SK-N-SH (cell line): ENCODE data around the gene XRCC6. TPM values are rescaled to one million over a fixed set of nuclear protein-coding genes. Genes with fewer than 3 reads are reported as not detected.

Source experiments
- CTCF ChIA-PET: fragments of 300-600, 350-600 bp; formaldehyde crosslinking; extraction: SDS; loops from one replicate; lab custom pipeline; 2021; lab: Yijun Ruan, JAX
- POLR2A ChIA-PET: fragments of 350-600 bp; sonication (Branson Sonifier 250); formaldehyde crosslinking; extraction: SDS; loops from one replicate; lab custom pipeline; 2020; ENCODE audit warnings: antibody characterized with exemption, inconsistent platforms; lab: Yijun Ruan, JAX
- DNase-seq: peaks from one replicate; pipeline ENCODE4 v3.0.0; 2012
- H2AFZ ChIP-seq: fragments of 200-600 bp; sonication (generic); 2 replicates; pipeline ENCODE4 v1.8.1; 2016; ENCODE audit warnings: antibody characterized with exemption, mild to moderate bottlenecking, low read depth
- H3F3A ChIP-seq: fragments of 200-600 bp; sonication (generic); replicated peaks from 2 replicates; pipeline ENCODE3; 2016; ENCODE audit warnings: antibody characterized with exemption, mild to moderate bottlenecking; ENCODE audit not compliant: insufficient read depth
- H3K27ac ChIP-seq, 2 experiments: fragments of 200-500 bp in 1 of 2; fragments of 200-600 bp in 1 of 2; sonication (Bioruptor generic) in 1 of 2; sonication (generic), shearing (Covaris generic) in 1 of 2; 2 replicates each; pipeline versions ENCODE4 v1.5.1 to v1.6.1; 2014 to 2016; ENCODE audit warnings: low read depth in 2 of 2, inconsistent platforms in 1 of 2, low read length in 1 of 2, mild to moderate bottlenecking in 1 of 2, mixed read lengths in 1 of 2
- H3K27me3 ChIP-seq: fragments of 200-600 bp; sonication (generic), shearing (Covaris generic); 2 replicates; pipeline ENCODE4 v1.6.1; 2016; ENCODE audit warnings: mixed run types; ENCODE audit not compliant: insufficient read depth
- H3K36me3 ChIP-seq, 2 experiments: fragments of 200-500 bp in 1 of 2; fragments of 200-600 bp in 1 of 2; sonication (Bioruptor generic) in 1 of 2; sonication (generic) in 1 of 2; replicated peaks in 1 of 2; 2 replicates each; pipeline versions ENCODE3 to v1.5.1; 2014 to 2016; ENCODE audit warnings: low read length in 1 of 2, mild to moderate bottlenecking in 1 of 2; ENCODE audit not compliant: insufficient read depth in 2 of 2, control insufficient read depth in 1 of 2
- H3K4me1 ChIP-seq, 2 experiments: fragments of 200-500 bp in 1 of 2; fragments of 200-600 bp in 1 of 2; sonication (Bioruptor generic) in 1 of 2; sonication (generic), shearing (Covaris generic) in 1 of 2; 2 replicates each; pipeline versions ENCODE4 v1.5.1 to v1.6.1; 2014 to 2016; ENCODE audit warnings: low read depth in 1 of 2, low read length in 1 of 2, mixed run types in 1 of 2; ENCODE audit not compliant: insufficient read depth in 2 of 2, control insufficient read depth in 1 of 2
- H3K4me2 ChIP-seq: fragments of 200-600 bp; sonication (generic), shearing (Covaris generic); 2 replicates; pipeline ENCODE4 v1.6.1; 2017; ENCODE audit warnings: mixed run types
- H3K4me3 ChIP-seq, 2 experiments: fragments of 200-500 bp in 1 of 2; fragments of 200-600 bp in 1 of 2; sonication (Bioruptor generic) in 1 of 2; sonication (generic), shearing (Covaris generic) in 1 of 2; 2 replicates each; pipeline versions ENCODE4 v1.5.1 to v1.8.1; 2014 to 2016; ENCODE audit warnings: low read depth in 2 of 2, inconsistent platforms in 1 of 2, low read length in 1 of 2, mild to moderate bottlenecking in 1 of 2, mixed read lengths in 1 of 2, moderate library complexity in 1 of 2
- H3K79me2 ChIP-seq: fragments of 200-600 bp; sonication (generic); 2 replicates; pipeline ENCODE4 v1.8.1; 2017; ENCODE audit warnings: mild to moderate bottlenecking; ENCODE audit not compliant: insufficient read depth
- H3K9ac ChIP-seq: fragments of 200-600 bp; sonication (generic); 2 replicates; pipeline ENCODE4 v1.6.1; 2017; ENCODE audit warnings: mixed run types
- H3K9me2 ChIP-seq: fragments of 200-600 bp; sonication (generic); 2 replicates; pipeline ENCODE4 v1.6.1; 2017; ENCODE audit warnings: mixed run types
- H3K9me3 ChIP-seq: fragments of 200-600 bp; sonication (generic); 2 replicates; pipeline ENCODE4 v1.6.1; 2017; ENCODE audit warnings: mixed run types, mild to moderate bottlenecking, moderate library complexity
- H4K20me1 ChIP-seq: fragments of 200-600 bp; sonication (generic); 2 replicates; pipeline ENCODE4 v1.6.1; 2017; ENCODE audit warnings: mild to moderate bottlenecking, mixed run types; ENCODE audit not compliant: insufficient read depth
- EP300 ChIP-seq, 2 experiments: IDR thresholded peaks; 2 replicates each; pipeline versions ENCODE4 v1.4.0 to v1.6.1; 2012; ENCODE audit warnings: borderline replicate concordance in 1 of 2, low read depth in 1 of 2, low read length in 1 of 2
- FOXJ3 ChIP-seq: sonication (generic); formaldehyde crosslinking; IDR thresholded peaks from 2 replicates; pipeline ENCODE4 v1.5.1; 2020; ENCODE audit warnings: mild to moderate bottlenecking, missing genetic modification reagents
- NFIC ChIP-seq: IDR thresholded peaks from 2 replicates; pipeline ENCODE4 v1.4.0; 2012; ENCODE audit warnings: borderline replicate concordance
- WGBS: methylation state at CpG from one replicate; pipeline ENCODE4 v1.1.6; 2017; ENCODE audit warnings: low lambda C conversion rate; 5-methylcytosine and 5-hydroxymethylcytosine counted together
- polyA plus RNA-seq, 3 experiments: library from polyadenylated mRNA; depleted of rRNA; stranded (reverse); fragments of >200 nt; gene quantifications; 2 replicates each; pipeline ENCODE4 v1.2.3, GENCODE V29; 2012
- TF ChIP-seq, protein P1 (sequence below): IDR thresholded peaks from 2 replicates; pipeline ENCODE4 v1.4.0; 2012; ENCODE audit warnings: low read depth, borderline replicate concordance
- TF ChIP-seq, protein P2 (sequence below): IDR thresholded peaks from 2 replicates; pipeline ENCODE4; 2012

XRCC6 gene
- polyA plus RNA-seq, 1 of the 3 experiments (the other 2 are of a cell fraction), result 78.1 TPM

DNA sequence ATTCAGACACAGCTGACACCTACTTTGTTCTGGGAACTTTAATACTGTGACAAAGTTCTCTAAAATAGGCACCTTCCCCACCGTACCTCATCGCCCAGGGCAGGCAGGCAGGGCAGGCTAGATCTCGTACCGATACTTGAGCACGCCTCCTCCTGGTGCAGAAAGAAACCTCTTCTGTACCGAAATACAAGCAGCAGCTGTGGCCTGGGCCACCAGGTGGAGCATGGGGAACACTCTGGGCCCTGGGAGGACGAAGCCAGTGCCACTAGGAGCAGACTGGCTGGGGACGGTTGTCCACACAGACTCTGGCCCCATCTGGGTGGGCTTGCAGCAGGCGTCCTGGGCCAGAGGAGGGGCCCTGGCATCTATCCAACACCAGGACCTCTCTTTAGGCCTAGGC is 44.2 kb upstream of the XRCC6 start (continued):
- no peak for TF ChIP-seq EP300 (IDR thresholded peaks at IDR 0.05; ENCODE audit: borderline replicate concordance in 1 of 2, low read depth in 1 of 2, low read length in 1 of 2)

DNA sequence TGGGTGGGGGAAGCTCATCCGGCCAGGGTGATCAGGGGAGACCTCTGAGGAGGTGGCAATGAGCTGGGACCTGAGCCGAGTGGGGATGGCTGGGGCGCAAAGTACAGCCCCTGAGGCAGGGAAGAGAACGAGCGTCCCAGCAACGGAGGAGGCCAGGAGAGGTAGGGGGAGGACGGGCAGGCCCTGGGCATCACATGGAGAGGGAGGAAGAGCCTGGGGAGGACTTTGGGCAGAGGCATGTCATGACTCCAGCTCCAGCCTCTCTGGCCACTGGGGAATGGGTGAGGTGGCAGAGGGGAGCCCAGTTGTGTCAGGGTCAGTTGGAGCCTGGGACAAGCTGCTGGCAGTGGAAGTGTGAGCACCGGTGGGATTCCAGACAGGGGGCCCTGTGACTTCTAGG is 43.0 kb upstream of the XRCC6 start:
- H3K4me2 ChIP-seq, result no peak overlapping the region
- no peaks in the 10 kb centered on the region for H3K79me2 ChIP-seq
- no peak for DNase-seq
- no peaks in the 10 kb centered on the region for H3K9me3 ChIP-seq
- no peaks in the 10 kb centered on the region for H3K9me2 ChIP-seq
- no peaks in the 10 kb centered on the region for H3K27me3 ChIP-seq
- no peaks in the 10 kb centered on the region for H3F3A ChIP-seq
- no peaks in the 10 kb centered on the region; a peak in 1 of 4 replicates for H3K4me1 ChIP-seq
- H3K27ac ChIP-seq, result no peak overlapping the region
- no peaks in the 10 kb centered on the region for H4K20me1 ChIP-seq
- 94% methylated on average over 4 of the region's 8 CpGs for WGBS
- ChIA-PET POLR2A (no interaction called here), CTCF (interaction anchor here (1.3 kb wide), 1 partner anchor 16 kb away, joined by 3 read pairs; no protein-coding TSS in a partner anchor)
- TF ChIP-seq, protein P1, sequence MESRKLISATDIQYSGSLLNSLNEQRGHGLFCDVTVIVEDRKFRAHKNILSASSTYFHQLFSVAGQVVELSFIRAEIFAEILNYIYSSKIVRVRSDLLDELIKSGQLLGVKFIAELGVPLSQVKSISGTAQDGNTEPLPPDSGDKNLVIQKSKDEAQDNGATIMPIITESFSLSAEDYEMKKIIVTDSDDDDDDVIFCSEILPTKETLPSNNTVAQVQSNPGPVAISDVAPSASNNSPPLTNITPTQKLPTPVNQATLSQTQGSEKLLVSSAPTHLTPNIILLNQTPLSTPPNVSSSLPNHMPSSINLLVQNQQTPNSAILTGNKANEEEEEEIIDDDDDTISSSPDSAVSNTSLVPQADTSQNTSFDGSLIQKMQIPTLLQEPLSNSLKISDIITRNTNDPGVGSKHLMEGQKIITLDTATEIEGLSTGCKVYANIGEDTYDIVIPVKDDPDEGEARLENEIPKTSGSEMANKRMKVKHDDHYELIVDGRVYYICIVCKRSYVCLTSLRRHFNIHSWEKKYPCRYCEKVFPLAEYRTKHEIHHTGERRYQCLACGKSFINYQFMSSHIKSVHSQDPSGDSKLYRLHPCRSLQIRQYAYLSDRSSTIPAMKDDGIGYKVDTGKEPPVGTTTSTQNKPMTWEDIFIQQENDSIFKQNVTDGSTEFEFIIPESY, result no peak
- TF ChIP-seq NFIC (no peak), FOXJ3 (no peak)
- no peaks in the 10 kb centered on the region for H3K36me3 ChIP-seq
- H3K9ac ChIP-seq, result no peak overlapping the region
- no peak overlapping the region for H2AFZ ChIP-seq
- H3K4me3 ChIP-seq, result no peak overlapping the region

DNA sequence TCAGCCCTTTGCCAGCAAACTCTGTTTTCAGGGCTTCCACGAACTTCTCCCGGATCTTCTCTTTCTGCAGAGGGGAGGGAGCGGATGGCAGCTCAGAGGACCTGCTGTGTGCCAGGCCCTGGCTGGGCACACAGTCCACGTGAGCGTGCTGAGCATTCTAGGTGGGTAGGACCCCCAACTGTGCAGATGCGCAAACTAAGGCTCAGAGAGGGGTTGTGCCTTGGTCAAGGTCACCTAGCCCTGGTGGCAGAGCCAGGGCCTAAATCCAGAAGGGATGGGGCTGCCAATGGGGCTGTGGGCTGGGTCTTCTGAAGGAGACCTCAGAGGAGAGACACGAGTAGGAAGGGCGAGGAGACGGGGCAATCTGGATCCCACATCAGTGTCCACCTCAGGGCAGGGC is 42.3 kb upstream of the XRCC6 start:
- H3K36me3 ChIP-seq, result no peaks in the 10 kb centered on the region
- H2AFZ ChIP-seq, result no peak overlapping the region
- H3F3A ChIP-seq, result no peaks in the 10 kb centered on the region
- H3K27me3 ChIP-seq, result no peaks in the 10 kb centered on the region
- WGBS, result 100% methylated on average over 3 of the region's 9 CpGs
- no peak overlapping the region for H3K4me3 ChIP-seq
- no peaks in the 10 kb centered on the region for H4K20me1 ChIP-seq
- H3K4me2 ChIP-seq, result no peak overlapping the region
- no peak for DNase-seq
- ChIA-PET POLR2A (no interaction called here), CTCF (no interaction called here)
- no peaks in the 10 kb centered on the region for H3K9me2 ChIP-seq
- TF ChIP-seq, protein P2, sequence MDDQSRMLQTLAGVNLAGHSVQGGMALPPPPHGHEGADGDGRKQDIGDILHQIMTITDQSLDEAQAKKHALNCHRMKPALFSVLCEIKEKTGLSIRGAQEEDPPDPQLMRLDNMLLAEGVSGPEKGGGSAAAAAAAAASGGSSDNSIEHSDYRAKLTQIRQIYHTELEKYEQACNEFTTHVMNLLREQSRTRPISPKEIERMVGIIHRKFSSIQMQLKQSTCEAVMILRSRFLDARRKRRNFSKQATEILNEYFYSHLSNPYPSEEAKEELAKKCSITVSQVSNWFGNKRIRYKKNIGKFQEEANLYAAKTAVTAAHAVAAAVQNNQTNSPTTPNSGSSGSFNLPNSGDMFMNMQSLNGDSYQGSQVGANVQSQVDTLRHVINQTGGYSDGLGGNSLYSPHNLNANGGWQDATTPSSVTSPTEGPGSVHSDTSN, result no peak
- no peak overlapping the region for H3K27ac ChIP-seq
- H3K4me1 ChIP-seq, result no peaks in the 10 kb centered on the region; a peak in 1 of 4 replicates
- H3K79me2 ChIP-seq, result no peaks in the 10 kb centered on the region
- H3K9ac ChIP-seq, result no peak overlapping the region
- no peaks in the 10 kb centered on the region for H3K9me3 ChIP-seq
